A549 (cell line): ENCODE measurements around the gene B4GALT3. TPM values are rescaled to one million over a fixed set of nuclear protein-coding genes. Genes with fewer than 3 reads are reported as not detected.

Experiments
- ATAC-seq, 2 experiments: fragments of 200-7000 bp in 1 of 2; fragments of >200 bp in 1 of 2; cut with Nextera tagmentation in 1 of 2; cut with Tn5 transposase in 1 of 2; 3 replicates each; pipeline versions ENCODE4 v1.8.0 to v1.9.1; 2018 to 2020; ENCODE audit warnings: mild to moderate bottlenecking in 1 of 2, moderate library complexity in 1 of 2
- CTCF ChIA-PET: fragments of 300-600 bp; sonication (Branson Sonifier 250); formaldehyde crosslinking; extraction: SDS; loops from one replicate; lab custom pipeline; 2021; ENCODE audit warnings: antibody characterized with exemption, inconsistent platforms; lab: Yijun Ruan, JAX
- POLR2A ChIA-PET: fragments of 350-600 bp; formaldehyde crosslinking; extraction: SDS; loops from one replicate; lab custom pipeline; 2021; ENCODE audit warnings: antibody characterized with exemption, inconsistent platforms; lab: Yijun Ruan, JAX
- DNase-seq, 2 experiments: peaks; one replicate each; pipeline versions ENCODE4 v3.0.0 to v3.0.0-alpha.2; 2011 to 2016; ENCODE audit warnings: low read depth in 1 of 2, low spot score in 1 of 2
- FAIRE-seq: peaks from 2 replicates; lab custom pipeline; 2011; peaks lifted over from hg19 to GRCh38; lab: Jason Lieb, UNC
- H3K27ac ChIP-seq, 2 experiments: fragments of >200 bp; sonication (Bioruptor Twin); formaldehyde crosslinking; 3 replicates each; pipeline ENCODE4 v1.5.1; 2016 to 2017
- H3K4me1 ChIP-seq: fragments of >200 bp; sonication (Bioruptor Twin); formaldehyde crosslinking; 3 replicates; pipeline ENCODE4 v1.6.1; 2016
- H3K4me2 ChIP-seq: fragments of >200 bp; sonication (Bioruptor Twin); formaldehyde crosslinking; 3 replicates; pipeline ENCODE4 v1.6.1; 2016
- H3K4me3 ChIP-seq: fragments of >200 bp; sonication (Bioruptor Twin); formaldehyde crosslinking; 3 replicates; pipeline ENCODE4 v1.5.1; 2016
- H3K9me3 ChIP-seq: fragments of >200 bp; sonication (Bioruptor Twin); formaldehyde crosslinking; 3 replicates; pipeline ENCODE4 v1.6.1; 2016
- CEBPB ChIP-seq, 2 experiments: fragments of >200 bp in 1 of 2; sonication (Bioruptor Twin) in 1 of 2; formaldehyde crosslinking in 1 of 2; IDR thresholded peaks; 2 replicates each; pipeline ENCODE4 v1.6.1; 2012 to 2016
- FOXS1 ChIP-seq: fragments of 250-450 bp; sonication (Bioruptor Pico); IDR thresholded peaks from 2 replicates; pipeline ENCODE4 v1.5.0; 2020; ENCODE audit warnings: mild to moderate bottlenecking, moderate library complexity
- HOXB5 ChIP-seq: fragments of 250-450 bp; sonication (Bioruptor Pico); IDR thresholded peaks from 2 replicates; pipeline ENCODE4 v1.5.0; 2020; ENCODE audit warnings: mild to moderate bottlenecking, moderate library complexity
- NPAS2 ChIP-seq: fragments of 250-450 bp; sonication (Bioruptor Pico); IDR thresholded peaks from 2 replicates; pipeline ENCODE4 v1.8.0; 2022; ENCODE audit warnings: mild to moderate bottlenecking, moderate library complexity, borderline replicate concordance
- NR3C1 ChIP-seq: fragments of >200 bp; sonication (Bioruptor Twin); formaldehyde crosslinking; IDR thresholded peaks from 3 replicates; pipeline ENCODE4 v1.6.1; 2017
- RAD21 ChIP-seq, 2 experiments: fragments of >200 bp in 1 of 2; sonication (Bioruptor Twin) in 1 of 2; formaldehyde crosslinking in 1 of 2; IDR thresholded peaks in 1 of 2; conservative IDR thresholded peaks in 1 of 2; 2 replicates in 1 of 2; 3 replicates in 1 of 2; pipeline ENCODE4 v1.6.1; 2012 to 2018; ENCODE audit warnings: inconsistent platforms in 1 of 2
- RCOR1 ChIP-seq: fragments of 150-350 bp; IDR thresholded peaks from 2 replicates; pipeline ENCODE4 v1.6.1; 2014; ENCODE audit warnings: antibody characterized with exemption, low read length, low read depth
- SMC3 ChIP-seq: fragments of >200 bp; sonication (Bioruptor Twin); formaldehyde crosslinking; IDR thresholded peaks from 3 replicates; pipeline ENCODE4 v1.6.1; 2018; ENCODE audit warnings: inconsistent platforms
- ZC3H11A ChIP-seq: fragments of 450-650 bp; IDR thresholded peaks from 2 replicates; pipeline ENCODE4 v1.6.1; 2014; ENCODE audit warnings: antibody characterized with exemption, mild to moderate bottlenecking
- WGBS: methylation state at CpG from one replicate; pipeline ENCODE4 v1.1.6; 2017; ENCODE audit errors: missing lambda C conversion rate; 5-methylcytosine and 5-hydroxymethylcytosine counted together
- polyA plus RNA-seq, 4 experiments: library from polyadenylated mRNA; depleted of rRNA in 3 of 4; stranded (reverse); fragments of >200 nt; fragmentation: RNase III in 1 of 4; extraction: RNeasy Plus Mini Kit Qiagen cat#74134 plus additional on column Dnase treatment in 1 of 4; gene quantifications; 2 replicates in 3 of 4; 3 replicates in 1 of 4; pipeline ENCODE4 v1.2.3, GENCODE V29; 2011 to 2017
- TF ChIP-seq, protein P1 (sequence below): fragments of 250-450 bp; sonication (Bioruptor Pico); IDR thresholded peaks from 2 replicates; pipeline ENCODE4 v1.5.0; 2021; ENCODE audit warnings: mild to moderate bottlenecking, moderate library complexity, borderline replicate concordance
- TF ChIP-seq, protein P2 (sequence below): IDR thresholded peaks from 2 replicates; pipeline ENCODE4 v1.6.1; 2012; ENCODE audit warnings: low read depth, borderline replicate concordance
- TF ChIP-seq, protein P3 (sequence below): fragments of >200 bp; sonication (Bioruptor Twin); formaldehyde crosslinking; IDR thresholded peaks from 3 replicates; pipeline ENCODE4 v1.5.1; 2016

Gene B4GALT3
- polyA plus RNA-seq, 2 of the 4 experiments (the other 2 are of a cell fraction) = 25.3 to 25.5 TPM

DNA sequence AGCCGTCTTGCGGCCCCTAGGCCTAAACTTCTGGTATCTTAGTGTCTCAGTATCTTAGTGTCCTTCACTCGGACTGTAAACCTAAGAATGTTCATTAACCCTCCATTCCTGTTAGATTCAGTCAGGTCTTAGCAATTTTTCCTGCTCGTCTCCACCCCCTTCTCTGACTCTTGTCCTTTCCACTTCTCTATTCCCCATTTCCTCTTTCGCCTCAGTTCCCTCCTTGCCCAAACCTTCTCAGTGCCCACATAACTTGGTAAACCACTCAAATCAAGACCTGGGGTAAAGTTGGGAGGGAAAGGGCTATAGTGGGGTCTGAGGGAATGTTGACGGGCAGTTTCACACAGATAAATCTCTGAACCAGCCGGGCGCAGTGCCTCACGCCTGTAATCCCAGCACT, 37.1 kb upstream of the B4GALT3 start:
- FAIRE-seq (no peak), ATAC-seq (no peak), DNase-seq (no peak)
- 0 out of 3 replicates have a peak, but pooled peaks cover 3% of the 10 kb centered on the region for H3K4me1 ChIP-seq
- TF ChIP-seq, protein P1, sequence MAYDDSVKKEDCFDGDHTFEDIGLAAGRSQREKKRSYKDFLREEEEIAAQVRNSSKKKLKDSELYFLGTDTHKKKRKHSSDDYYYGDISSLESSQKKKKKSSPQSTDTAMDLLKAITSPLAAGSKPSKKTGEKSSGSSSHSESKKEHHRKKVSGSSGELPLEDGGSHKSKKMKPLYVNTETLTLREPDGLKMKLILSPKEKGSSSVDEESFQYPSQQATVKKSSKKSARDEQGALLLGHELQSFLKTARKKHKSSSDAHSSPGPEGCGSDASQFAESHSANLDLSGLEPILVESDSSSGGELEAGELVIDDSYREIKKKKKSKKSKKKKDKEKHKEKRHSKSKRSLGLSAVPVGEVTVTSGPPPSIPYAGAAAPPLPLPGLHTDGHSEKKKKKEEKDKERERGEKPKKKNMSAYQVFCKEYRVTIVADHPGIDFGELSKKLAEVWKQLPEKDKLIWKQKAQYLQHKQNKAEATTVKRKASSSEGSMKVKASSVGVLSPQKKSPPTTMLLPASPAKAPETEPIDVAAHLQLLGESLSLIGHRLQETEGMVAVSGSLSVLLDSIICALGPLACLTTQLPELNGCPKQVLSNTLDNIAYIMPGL (CRISPR knock-in tag) = no peak
- TF ChIP-seq FOXS1 (CRISPR knock-in tag) = no peak
- no peak for TF ChIP-seq HOXB5 (CRISPR knock-in tag)
- no peak for TF ChIP-seq NPAS2 (CRISPR knock-in tag)
- no peak overlapping the region for H3K4me2 ChIP-seq
- H3K9me3 ChIP-seq = no peaks in the 10 kb centered on the region
- no peak overlapping the region for H3K27ac ChIP-seq
- ChIA-PET POLR2A (no interaction called here), CTCF (interaction anchor here (7.3 to 20.1 kb wide), 2 partner anchors 7 to 14 kb away, joined by 66 to 319 read pairs; partner anchors contain the start of genes NDUFS2 and TOMM40L)
- 93% methylated on average over 9 of the region's 9 CpGs for WGBS
- no peak overlapping the region for H3K4me3 ChIP-seq

DNA sequence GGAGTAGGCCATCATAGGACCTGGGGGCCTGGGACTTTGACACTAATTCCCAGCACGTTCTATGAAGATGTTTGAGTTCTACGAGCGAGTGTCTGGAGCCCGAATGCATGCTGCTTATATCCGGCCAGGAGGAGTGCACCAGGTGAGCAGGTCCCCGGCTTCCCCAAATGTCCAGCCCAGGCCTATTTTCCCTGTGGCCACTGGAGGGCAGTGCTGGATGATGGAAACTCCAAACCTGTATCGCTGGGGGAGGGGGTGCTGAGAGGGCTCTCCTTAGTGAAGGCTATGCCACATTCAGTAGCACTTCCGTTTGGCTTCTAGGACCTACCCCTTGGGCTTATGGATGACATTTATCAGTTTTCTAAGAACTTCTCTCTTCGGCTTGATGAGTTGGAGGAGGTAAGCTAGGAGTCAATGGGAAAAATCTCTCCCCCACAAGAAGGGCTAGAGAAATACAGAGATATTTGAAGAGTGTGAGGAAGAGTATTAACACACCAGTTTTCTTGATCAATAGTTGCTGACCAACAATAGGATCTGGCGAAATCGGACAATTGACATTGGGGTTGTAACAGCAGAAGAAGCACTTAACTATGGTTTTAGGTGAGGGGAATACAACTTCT, 32.6 kb upstream of the B4GALT3 start:
- H3K27ac ChIP-seq = no peak overlapping the region
- WGBS = 25% methylated on average over 11 of the region's 11 CpGs
- POLR2A ChIA-PET = interaction anchor here (1.2 to 3.1 kb wide), 2 partner anchors 8 to 16 kb away, joined by 5 to 10 read pairs; partner anchors contain the start of genes NDUFS2 and TOMM40L
- H3K4me1 ChIP-seq = 0 out of 3 replicates have a peak, but pooled peaks cover 3% of the 10 kb centered on the region
- no peak overlapping the region for H3K4me2 ChIP-seq
- peak; percentile 95 to 98 for ATAC-seq
- FAIRE-seq = no peak
- peak; percentile 77 to 90 for DNase-seq
- H3K4me3 ChIP-seq = no peak overlapping the region
- no peak for TF ChIP-seq ZC3H11A
- no peak for TF ChIP-seq NR3C1
- TF ChIP-seq SMC3 = peak; percentile 71
- TF ChIP-seq RAD21 (conservative IDR thresholded peaks at IDR 0.05 in 1 of 2, IDR thresholded peaks at IDR 0.05 in 1 of 2) = peak; percentile 78 to 79
- TF ChIP-seq, protein P1 (CRISPR knock-in tag) = no peak
- no peak for TF ChIP-seq RCOR1
- TF ChIP-seq, protein P2, sequence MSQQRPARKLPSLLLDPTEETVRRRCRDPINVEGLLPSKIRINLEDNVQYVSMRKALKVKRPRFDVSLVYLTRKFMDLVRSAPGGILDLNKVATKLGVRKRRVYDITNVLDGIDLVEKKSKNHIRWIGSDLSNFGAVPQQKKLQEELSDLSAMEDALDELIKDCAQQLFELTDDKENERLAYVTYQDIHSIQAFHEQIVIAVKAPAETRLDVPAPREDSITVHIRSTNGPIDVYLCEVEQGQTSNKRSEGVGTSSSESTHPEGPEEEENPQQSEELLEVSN = no peak
- TF ChIP-seq, protein P3, sequence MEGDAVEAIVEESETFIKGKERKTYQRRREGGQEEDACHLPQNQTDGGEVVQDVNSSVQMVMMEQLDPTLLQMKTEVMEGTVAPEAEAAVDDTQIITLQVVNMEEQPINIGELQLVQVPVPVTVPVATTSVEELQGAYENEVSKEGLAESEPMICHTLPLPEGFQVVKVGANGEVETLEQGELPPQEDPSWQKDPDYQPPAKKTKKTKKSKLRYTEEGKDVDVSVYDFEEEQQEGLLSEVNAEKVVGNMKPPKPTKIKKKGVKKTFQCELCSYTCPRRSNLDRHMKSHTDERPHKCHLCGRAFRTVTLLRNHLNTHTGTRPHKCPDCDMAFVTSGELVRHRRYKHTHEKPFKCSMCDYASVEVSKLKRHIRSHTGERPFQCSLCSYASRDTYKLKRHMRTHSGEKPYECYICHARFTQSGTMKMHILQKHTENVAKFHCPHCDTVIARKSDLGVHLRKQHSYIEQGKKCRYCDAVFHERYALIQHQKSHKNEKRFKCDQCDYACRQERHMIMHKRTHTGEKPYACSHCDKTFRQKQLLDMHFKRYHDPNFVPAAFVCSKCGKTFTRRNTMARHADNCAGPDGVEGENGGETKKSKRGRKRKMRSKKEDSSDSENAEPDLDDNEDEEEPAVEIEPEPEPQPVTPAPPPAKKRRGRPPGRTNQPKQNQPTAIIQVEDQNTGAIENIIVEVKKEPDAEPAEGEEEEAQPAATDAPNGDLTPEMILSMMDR = peak; percentile 83
- no peak for TF ChIP-seq NPAS2 (CRISPR knock-in tag)
- TF ChIP-seq, all 56 proteins: peak for 3
- no peaks in the 10 kb centered on the region for H3K9me3 ChIP-seq
- CTCF ChIA-PET = interaction anchor here (0.6 to 18.8 kb wide), 12 partner anchors 8 to 174 kb away, joined by 3 to 319 read pairs (median 6); partner anchors contain the start of genes APOA2, FCER1G, NDUFS2 and TOMM40L

DNA sequence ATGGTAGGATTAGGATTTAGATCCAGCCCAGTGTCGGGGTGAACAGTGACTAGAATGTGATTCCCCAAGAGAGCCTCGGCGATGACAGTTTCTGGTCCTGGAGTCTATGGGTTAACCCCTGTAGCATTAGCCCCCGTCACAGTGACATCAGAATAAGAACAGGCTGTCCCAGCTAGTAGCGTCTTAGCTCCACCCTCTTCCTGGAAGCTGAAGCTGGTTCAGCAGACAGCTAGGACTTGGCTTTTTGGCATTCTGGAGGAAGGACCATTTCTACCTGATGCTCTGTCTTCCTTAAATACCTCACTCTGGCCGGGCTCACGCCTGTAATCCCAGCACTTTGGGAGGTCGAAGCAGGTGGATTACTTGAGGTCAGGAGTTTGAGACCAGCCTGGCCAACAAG, 29.9 kb upstream of the B4GALT3 start:
- no peak overlapping the region for H3K27ac ChIP-seq
- WGBS = 87% methylated on average over 8 of the region's 8 CpGs
- H3K9me3 ChIP-seq = no peaks in the 10 kb centered on the region
- no peak for DNase-seq
- no peak for TF ChIP-seq CEBPB (IDR thresholded peaks at IDR 0.05)
- TF ChIP-seq RCOR1 = no peak
- H3K4me2 ChIP-seq = no peak overlapping the region
- POLR2A ChIA-PET = no interaction called here
- peaks cover 11% of the 10 kb centered on the region; the same call in 2 of the 3 replicates for H3K4me1 ChIP-seq
- FAIRE-seq = no peak
- H3K4me3 ChIP-seq = no peak overlapping the region
- CTCF ChIA-PET = interaction anchor here (0.7 to 18.8 kb wide), 5 partner anchors 9 to 176 kb away, joined by 4 to 319 read pairs (median 93); partner anchors contain the start of genes APOA2, FCER1G and TOMM40L
- ATAC-seq = no peak
